Peyer's patch (tissue), 4 donors: ENCODE measurements around the gene RNF114.

Experiments used
- CTCF ChIP-seq, 6 experiments: fragments of 450-650 bp in 4 of 6; fragments of 200-600 bp in 2 of 6; sonication (generic) in 1 of 6; IDR thresholded peaks; one replicate each; pipeline ENCODE4 v1.5.1; 2017 to 2019; ENCODE audit warnings: antibody characterized with exemption in 6 of 6, mild to moderate bottlenecking in 3 of 6, moderate library complexity in 1 of 6
- POLR2A ChIP-seq, 2 donors: fragments of 450-650 bp; IDR thresholded peaks; one replicate each; pipeline ENCODE4 v1.5.1; 2017; ENCODE audit warnings: antibody characterized with exemption in 2 of 2, mild to moderate bottlenecking in 2 of 2, moderate library complexity in 2 of 2

DNA sequence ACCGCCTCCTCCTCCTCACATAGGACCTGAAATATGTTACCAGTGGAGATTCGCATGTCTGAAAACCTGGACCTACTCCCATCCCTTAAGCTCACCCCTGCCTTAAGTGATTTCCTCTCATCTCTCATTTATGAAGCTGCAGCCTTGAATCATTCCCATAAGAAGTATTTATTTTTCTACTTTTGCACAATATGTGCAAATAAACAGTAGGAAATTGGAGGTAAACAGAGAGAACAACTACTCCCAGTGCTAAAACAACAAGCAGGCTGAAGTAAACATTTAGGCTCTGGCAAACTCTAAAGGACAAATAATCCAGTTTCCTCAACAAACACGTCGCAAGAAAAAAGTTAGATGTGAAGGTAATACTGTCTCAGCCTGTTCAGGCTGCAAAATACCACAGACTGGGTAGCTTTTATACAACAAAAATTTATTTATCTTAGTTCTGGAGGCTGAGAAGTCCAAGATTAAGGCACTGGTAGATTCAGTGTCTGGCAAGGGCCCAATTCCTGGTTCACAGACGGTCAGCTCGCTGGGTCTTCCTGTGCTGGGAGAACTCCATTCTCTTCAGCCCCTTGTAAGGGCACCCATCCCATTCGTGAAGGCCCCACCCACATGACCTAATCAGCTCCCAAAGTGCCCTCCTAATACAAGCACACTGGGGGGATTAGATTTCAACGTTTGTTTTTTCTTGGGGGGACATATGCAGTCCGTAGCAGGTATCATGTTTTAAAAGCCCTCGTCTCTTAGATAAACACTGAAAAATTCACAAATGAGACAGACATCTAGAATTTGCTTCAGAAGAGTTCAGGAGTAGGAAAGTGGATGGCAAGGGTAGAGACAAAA is 36.4 kb upstream of the RNF114 start:
- TF ChIP-seq CTCF (IDR thresholded peaks at IDR 0.05), result no peak
- TF ChIP-seq POLR2A (IDR thresholded peaks at IDR 0.05), result no peak
